ENCODE data around the gene MSANTD3. TPM values are rescaled to one million over a fixed set of nuclear protein-coding genes. Genes with fewer than 3 reads are reported as not detected.

The MSANTD3 gene
- total and polyA plus RNA-seq, 7 donors: 15.2 to 59.4 (median 25.6) TPM

DNA sequence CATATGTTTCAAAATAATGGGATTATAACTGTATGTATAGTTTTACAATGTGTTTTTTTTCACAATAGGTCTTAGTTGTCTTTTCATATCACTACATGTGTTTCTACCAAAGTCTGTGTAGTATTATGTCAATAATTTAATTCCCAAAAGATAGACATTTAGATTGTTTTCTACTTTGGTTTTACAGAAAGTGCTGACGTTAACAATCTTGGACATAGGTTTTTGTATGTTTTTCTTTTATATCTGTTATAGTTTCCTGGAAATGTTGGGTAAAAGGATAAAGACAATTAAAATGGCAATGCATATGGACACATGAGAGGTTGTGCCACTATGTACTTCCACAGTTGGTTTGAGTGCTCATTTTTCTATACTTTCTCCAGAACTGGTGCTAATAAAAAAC lies 61.2 kb downstream of the MSANTD3 start:
- DNase-seq (no peak), ATAC-seq (no peak)
- H3K27me3 ChIP-seq (ENCODE audit: insufficient read depth in 3 of 3, low read length in 2 of 3): no peaks in the 10 kb centered on the region
- H3K4me3 ChIP-seq: no peak overlapping the region
- intact Hi-C loops (cut with DNase I): no loop called here
- no peak overlapping the region for H3K27ac ChIP-seq
- TF ChIP-seq, protein P1, sequence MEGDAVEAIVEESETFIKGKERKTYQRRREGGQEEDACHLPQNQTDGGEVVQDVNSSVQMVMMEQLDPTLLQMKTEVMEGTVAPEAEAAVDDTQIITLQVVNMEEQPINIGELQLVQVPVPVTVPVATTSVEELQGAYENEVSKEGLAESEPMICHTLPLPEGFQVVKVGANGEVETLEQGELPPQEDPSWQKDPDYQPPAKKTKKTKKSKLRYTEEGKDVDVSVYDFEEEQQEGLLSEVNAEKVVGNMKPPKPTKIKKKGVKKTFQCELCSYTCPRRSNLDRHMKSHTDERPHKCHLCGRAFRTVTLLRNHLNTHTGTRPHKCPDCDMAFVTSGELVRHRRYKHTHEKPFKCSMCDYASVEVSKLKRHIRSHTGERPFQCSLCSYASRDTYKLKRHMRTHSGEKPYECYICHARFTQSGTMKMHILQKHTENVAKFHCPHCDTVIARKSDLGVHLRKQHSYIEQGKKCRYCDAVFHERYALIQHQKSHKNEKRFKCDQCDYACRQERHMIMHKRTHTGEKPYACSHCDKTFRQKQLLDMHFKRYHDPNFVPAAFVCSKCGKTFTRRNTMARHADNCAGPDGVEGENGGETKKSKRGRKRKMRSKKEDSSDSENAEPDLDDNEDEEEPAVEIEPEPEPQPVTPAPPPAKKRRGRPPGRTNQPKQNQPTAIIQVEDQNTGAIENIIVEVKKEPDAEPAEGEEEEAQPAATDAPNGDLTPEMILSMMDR (IDR thresholded peaks at IDR 0.05): no peak
- H3K36me3 ChIP-seq (ENCODE audit: insufficient read depth in 1 of 2, low read depth in 1 of 2): no peaks in the 10 kb centered on the region
- no peaks in the 10 kb centered on the region for H3K9me3 ChIP-seq
- WGBS, 3 donors: 88 to 96% (median 94%) methylated on average over 1 of the region's 1 CpG
- peaks cover 2% of the 10 kb centered on the region for H3K4me1 ChIP-seq

DNA sequence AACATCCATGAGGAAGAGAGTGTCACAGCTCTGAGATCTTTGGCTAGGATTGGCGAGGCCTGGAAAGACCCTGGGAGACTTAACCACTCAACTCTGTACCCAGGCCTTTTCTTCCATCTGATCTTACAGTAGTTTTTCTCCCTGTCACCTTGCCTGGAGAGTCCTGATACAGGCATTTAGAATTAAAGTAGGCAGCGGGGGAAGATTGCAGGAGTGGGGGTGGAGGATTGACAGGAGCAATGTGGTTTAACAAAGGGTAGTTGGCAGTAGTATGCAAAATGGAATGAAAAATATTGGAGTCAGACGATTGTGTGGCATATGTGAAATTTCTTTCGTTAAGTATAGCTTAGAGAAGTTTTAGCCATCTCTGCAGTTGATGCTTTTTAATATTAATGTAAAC lies 62.9 kb downstream of the MSANTD3 start:
- no peaks in the 10 kb centered on the region for H3K36me3 ChIP-seq (ENCODE audit: insufficient read depth in 1 of 2, low read depth in 1 of 2)
- H3K9me3 ChIP-seq: no peaks in the 10 kb centered on the region
- ATAC-seq (no peak), DNase-seq (no peak)
- no peak overlapping the region for H3K4me3 ChIP-seq
- TF ChIP-seq, protein P1 (IDR thresholded peaks at IDR 0.05): no peak
- H3K4me1 ChIP-seq: peaks cover 5% of the 10 kb centered on the region
- no peaks in the 10 kb centered on the region for H3K27me3 ChIP-seq (ENCODE audit: insufficient read depth in 3 of 3, low read length in 2 of 3)
- intact Hi-C loops (cut with DNase I): no loop called here
- no peak overlapping the region for H3K27ac ChIP-seq
- 61 to 67% (median 62%) methylated on average over 4 of the region's 4 CpGs for WGBS, 3 donors

DNA sequence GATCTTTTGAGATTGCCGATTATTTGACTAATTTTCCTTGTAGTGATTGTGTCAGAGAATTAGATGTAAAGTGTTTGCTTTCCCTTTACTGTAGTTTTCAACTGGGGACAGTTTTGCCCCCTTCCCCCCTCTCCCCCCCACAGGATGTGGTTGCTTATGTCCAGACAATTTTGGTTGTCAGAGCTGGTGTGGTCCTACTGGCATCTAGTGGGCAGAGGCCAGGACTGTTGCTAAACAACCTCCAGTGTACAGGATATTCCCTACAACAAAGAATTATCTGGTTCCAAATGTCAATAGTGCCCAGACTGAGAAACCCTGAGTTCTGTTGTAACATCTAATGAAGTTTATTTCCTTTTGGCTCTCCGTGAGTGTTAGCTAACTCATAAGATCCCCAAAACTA lies 66.0 kb downstream of the MSANTD3 start:
- Histone ChIP-seq H3K27me3 (ENCODE audit: insufficient read depth in 3 of 3, low read length in 2 of 3) (no peaks in the 10 kb centered on the region), H3K36me3 (ENCODE audit: insufficient read depth in 1 of 2, low read depth in 1 of 2) (no peaks in the 10 kb centered on the region), H3K27ac (no peak overlapping the region), H3K4me3 (no peak overlapping the region), H3K9me3 (no peaks in the 10 kb centered on the region), H3K4me1 (peaks cover 5% of the 10 kb centered on the region)
- WGBS, 3 donors: 76 to 83% (median 79%) methylated on average over 2 of the region's 2 CpGs
- ATAC-seq (peak; percentile 69 to 94 (median 90)), DNase-seq (peak in 1 of 2 donors; percentile 44)
- intact Hi-C loops (cut with DNase I): no loop called here
- TF ChIP-seq, protein P1 (IDR thresholded peaks at IDR 0.05): peak; percentile 31

DNA sequence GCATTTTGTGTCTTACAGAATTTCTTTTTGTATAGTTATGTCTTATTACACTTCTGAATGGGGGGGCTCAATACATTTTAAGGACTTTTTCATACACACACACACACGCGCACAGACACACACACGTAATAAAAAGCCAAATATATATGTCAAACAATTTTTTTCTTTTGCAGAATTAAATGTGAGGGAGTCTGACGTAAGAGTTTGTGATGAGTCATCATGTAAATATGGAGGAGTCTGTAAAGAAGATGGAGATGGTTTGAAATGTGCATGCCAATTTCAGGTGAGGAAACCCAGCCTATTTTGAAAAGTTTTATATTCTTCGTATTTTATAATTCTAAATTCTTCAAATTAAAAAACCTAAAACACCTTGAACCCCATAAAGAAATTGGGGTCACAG lies 71.6 kb downstream of the MSANTD3 start:
- intact Hi-C loops (cut with DNase I): no loop called here
- H3K27ac ChIP-seq: no peak overlapping the region

DNA sequence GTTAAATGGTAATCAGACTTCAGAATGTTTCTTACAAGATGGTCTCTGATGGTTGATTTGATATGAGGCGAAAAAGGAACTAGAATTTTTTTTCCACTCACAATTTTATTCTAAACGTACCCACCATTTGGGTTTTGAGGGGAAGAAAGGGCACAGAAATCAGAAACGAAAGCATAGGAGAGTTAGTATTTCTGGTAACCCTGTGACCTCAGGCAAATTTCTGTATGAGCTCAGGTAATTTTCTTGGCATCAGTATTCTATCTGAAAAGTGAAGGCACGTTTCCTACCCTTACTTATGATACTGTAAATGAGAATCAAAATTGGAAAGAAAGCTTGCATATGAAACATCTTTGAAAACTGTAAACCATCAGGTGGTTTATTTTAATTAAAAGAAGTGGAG lies 72.5 kb downstream of the MSANTD3 start:
- H3K27me3 ChIP-seq (ENCODE audit: insufficient read depth in 3 of 3, low read length in 2 of 3): no peaks in the 10 kb centered on the region
- WGBS, 3 donors: 91 to 92% (median 92%) methylated on average over 4 of the region's 4 CpGs
- TF ChIP-seq, protein P1 (IDR thresholded peaks at IDR 0.05): no peak
- no peaks in the 10 kb centered on the region for H3K36me3 ChIP-seq (ENCODE audit: insufficient read depth in 1 of 2, low read depth in 1 of 2)
- DNase-seq (no peak), ATAC-seq (no peak)
- intact Hi-C loops (cut with DNase I): no loop called here
- H3K27ac ChIP-seq: no peak overlapping the region
- no peaks in the 10 kb centered on the region for H3K9me3 ChIP-seq
- H3K4me1 ChIP-seq: no peaks in the 10 kb centered on the region
- H3K4me3 ChIP-seq: no peak overlapping the region

More for the DNA sequence above, 71.6 kb downstream of the MSANTD3 start:
- no peak for ATAC-seq
- Histone ChIP-seq H3K4me1 (no peaks in the 10 kb centered on the region), H3K36me3 (ENCODE audit: insufficient read depth in 1 of 2, low read depth in 1 of 2) (no peaks in the 10 kb centered on the region), H3K9me3 (no peaks in the 10 kb centered on the region), H3K4me3 (no peak overlapping the region), H3K27me3 (ENCODE audit: insufficient read depth in 3 of 3, low read length in 2 of 3) (no peaks in the 10 kb centered on the region)
- WGBS, 3 donors: 94 to 96% (median 94%) methylated on average over 5 of the region's 5 CpGs
- TF ChIP-seq, protein P1 (IDR thresholded peaks at IDR 0.05): no peak
- no peak for DNase-seq
